AG04450 (cell line): Measurements from ENCODE around the gene GAS2. TPM values are rescaled to one million over a fixed set of nuclear protein-coding genes. Genes with fewer than 3 reads are reported as not detected.

Experiments used
- CTCF ChIA-PET: fragments of 300-600, 350-600 bp; formaldehyde crosslinking; extraction: SDS; loops from one replicate; lab custom pipeline; 2022; ENCODE audit warnings: antibody characterized with exemption, inconsistent platforms; lab: Charles Lee
- POLR2A ChIA-PET: fragments of 350-600 bp; formaldehyde crosslinking; extraction: SDS; loops from one replicate; lab custom pipeline; 2021; ENCODE audit warnings: antibody characterized with exemption, inconsistent platforms; lab: Yijun Ruan, JAX
- DNase-seq: peaks from one replicate; pipeline ENCODE4 v3.0.0-alpha.2; 2011; ENCODE audit warnings: low read depth, low spot score
- H3K27ac ChIP-seq: one replicate; pipeline ENCODE4 v1.5.1; 2012; ENCODE audit warnings: low read depth, low read length, control low read depth
- H3K27me3 ChIP-seq: one replicate; pipeline ENCODE4 v1.6.0; 2012; ENCODE audit warnings: low read length; ENCODE audit not compliant: control insufficient read depth, insufficient read depth
- H3K4me3 ChIP-seq: 2 replicates; pipeline ENCODE4 v1.5.1; 2011; ENCODE audit warnings: mild to moderate bottlenecking, low read depth, low read length, control low read depth
- H3K9me3 ChIP-seq: 2 replicates; pipeline ENCODE4 v1.5.1; 2012; ENCODE audit warnings: low read length; ENCODE audit not compliant: control insufficient read depth, insufficient read depth
- polyA plus RNA-seq: library from polyadenylated mRNA; depleted of rRNA; stranded (reverse); fragments of >200 nt; gene quantifications from 2 replicates; pipeline ENCODE4 v1.2.3, GENCODE V29; 2011
- TF ChIP-seq, protein P1 (sequence below): IDR thresholded peaks from 2 replicates; pipeline ENCODE4 v1.5.1; 2011; ENCODE audit warnings: low read depth, low read length, control low read depth, inconsistent platforms

Gene GAS2
- polyA plus RNA-seq, 1 experiment: 0.67 TPM

DNA sequence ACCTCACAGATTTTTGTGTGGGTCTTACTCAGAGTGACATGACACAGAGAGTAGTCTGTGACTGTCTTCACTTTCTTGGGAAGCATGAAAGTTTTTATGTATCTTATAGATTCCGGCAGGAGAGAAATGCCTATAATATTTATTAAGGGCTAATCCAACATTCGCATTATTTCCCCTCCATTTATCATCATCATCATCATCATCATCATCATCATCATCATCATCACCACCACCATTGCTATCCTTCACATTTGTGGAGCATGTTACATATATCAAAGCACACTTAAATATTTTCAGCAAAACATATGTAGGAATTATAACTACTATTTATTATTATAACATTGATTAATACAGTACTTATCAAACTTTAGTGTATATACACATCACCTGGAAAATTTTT, 66.2 kb downstream of the GAS2 start:
- no peak for DNase-seq
- Histone ChIP-seq H3K27ac (no peak overlapping the region), H3K4me3 (no peak overlapping the region), H3K27me3 (no peaks in the 10 kb centered on the region), H3K9me3 (no peaks in the 10 kb centered on the region)
- ChIA-PET POLR2A (no interaction called here), CTCF (no interaction called here)
- TF ChIP-seq, protein P1, sequence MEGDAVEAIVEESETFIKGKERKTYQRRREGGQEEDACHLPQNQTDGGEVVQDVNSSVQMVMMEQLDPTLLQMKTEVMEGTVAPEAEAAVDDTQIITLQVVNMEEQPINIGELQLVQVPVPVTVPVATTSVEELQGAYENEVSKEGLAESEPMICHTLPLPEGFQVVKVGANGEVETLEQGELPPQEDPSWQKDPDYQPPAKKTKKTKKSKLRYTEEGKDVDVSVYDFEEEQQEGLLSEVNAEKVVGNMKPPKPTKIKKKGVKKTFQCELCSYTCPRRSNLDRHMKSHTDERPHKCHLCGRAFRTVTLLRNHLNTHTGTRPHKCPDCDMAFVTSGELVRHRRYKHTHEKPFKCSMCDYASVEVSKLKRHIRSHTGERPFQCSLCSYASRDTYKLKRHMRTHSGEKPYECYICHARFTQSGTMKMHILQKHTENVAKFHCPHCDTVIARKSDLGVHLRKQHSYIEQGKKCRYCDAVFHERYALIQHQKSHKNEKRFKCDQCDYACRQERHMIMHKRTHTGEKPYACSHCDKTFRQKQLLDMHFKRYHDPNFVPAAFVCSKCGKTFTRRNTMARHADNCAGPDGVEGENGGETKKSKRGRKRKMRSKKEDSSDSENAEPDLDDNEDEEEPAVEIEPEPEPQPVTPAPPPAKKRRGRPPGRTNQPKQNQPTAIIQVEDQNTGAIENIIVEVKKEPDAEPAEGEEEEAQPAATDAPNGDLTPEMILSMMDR: no peak

DNA sequence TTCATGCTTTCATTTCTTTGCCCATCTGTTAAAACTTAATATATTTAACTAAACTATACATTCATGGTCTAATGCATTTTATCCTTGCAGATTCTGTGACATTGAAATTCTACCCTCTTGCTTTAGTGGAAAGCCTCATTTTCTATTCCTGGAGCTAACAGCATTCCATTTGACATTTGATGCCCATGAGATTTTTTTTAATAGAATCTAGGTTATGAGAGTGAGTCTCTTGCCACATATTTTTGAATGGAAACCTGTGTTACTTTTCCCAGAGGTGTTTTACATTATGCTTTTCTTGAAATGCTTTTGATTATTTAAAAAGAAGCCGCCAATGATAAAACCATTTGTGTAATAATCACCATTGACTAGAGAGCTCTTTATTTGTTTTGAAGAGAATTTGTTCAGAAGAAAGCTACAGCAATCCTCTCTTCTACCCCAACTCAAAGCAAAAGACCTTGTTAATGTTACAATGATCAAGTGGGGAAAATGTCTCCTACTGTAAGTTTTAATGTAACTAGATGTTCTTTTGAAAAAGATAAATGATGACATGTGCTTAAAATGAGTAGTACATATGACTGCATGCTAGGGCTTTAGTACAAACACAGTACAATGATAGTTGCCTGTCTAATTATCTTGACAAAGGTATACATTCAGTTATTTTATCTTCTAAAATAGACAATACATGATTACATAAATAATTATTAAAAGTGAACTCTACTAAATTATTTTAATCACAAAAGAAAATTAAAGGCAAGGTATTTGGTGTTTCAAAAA, 67.3 kb downstream of the GAS2 start:
- Histone ChIP-seq H3K4me3 (no peak overlapping the region), H3K27ac (no peak overlapping the region), H3K27me3 (no peaks in the 10 kb centered on the region), H3K9me3 (no peaks in the 10 kb centered on the region)
- CTCF ChIA-PET: no interaction called here
- POLR2A ChIA-PET: no interaction called here
- no peak for DNase-seq
- TF ChIP-seq, protein P1: no peak

DNA sequence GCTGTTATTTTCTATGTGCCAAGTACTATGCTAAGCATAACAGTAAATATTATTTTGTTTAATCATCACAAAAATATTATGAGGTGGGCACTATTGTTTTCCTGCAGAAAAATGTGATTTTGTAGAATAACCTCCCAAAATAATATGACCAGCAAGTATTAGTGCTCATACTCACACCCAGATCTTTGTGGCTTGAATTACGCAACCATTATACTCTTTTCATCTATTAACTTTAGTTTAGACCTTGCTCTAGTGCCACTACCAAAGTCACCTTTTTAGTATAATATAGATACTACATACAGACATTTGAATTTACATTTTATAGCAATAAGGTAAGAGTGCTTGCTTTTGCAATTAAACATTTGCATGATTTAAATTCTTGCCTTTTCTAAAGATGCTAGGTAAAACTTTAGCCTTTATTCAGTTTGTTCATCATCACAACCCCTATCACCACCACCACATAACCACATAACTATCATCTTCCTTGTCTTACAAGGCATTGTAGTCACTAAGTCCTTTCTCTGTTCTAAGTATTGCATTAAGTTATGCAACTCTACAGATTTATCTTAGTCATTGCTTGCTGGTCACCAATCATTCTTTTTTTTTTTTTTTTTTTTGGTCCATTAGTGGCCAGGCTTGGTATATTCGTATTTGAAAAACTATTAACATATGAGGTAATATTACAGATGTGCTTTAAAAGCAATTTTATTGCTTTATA, 68.4 kb downstream of the GAS2 start:
- DNase-seq: no peak
- TF ChIP-seq, protein P1: no peak
- no peak overlapping the region for H3K4me3 ChIP-seq

DNA sequence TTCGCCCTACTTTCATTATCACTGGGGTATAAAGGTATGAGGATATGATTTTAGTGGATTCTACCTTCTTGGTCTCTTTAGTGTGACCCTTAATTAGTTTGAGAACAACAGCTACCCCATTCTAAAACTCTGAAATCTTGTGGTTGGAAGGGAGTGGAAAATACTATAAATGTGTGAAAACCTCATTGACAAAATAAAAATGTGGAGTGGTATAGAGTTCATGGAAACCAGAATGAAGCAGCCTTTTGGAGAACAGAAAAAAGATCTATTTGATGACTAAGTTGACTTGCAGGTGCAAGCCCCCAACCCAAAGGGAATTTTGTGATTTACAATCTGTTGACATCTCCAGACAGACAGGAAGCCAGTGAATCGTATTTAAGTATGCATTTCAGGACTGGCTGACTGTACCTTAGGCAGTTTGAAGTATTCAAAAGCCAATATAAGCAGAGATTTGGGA, 75.8 kb downstream of the GAS2 start:
- Histone ChIP-seq H3K4me3 (no peak overlapping the region), H3K9me3 (no peaks in the 10 kb centered on the region), H3K27me3 (no peaks in the 10 kb centered on the region), H3K27ac (no peak overlapping the region)
- TF ChIP-seq, protein P1: no peak
- no peak for DNase-seq
- ChIA-PET CTCF (no interaction called here), POLR2A (no interaction called here)

More for the DNA sequence above, 68.4 kb downstream of the GAS2 start:
- POLR2A ChIA-PET: no interaction called here
- CTCF ChIA-PET: no interaction called here
- Histone ChIP-seq H3K9me3 (no peaks in the 10 kb centered on the region), H3K27me3 (no peaks in the 10 kb centered on the region), H3K27ac (no peak overlapping the region)

DNA sequence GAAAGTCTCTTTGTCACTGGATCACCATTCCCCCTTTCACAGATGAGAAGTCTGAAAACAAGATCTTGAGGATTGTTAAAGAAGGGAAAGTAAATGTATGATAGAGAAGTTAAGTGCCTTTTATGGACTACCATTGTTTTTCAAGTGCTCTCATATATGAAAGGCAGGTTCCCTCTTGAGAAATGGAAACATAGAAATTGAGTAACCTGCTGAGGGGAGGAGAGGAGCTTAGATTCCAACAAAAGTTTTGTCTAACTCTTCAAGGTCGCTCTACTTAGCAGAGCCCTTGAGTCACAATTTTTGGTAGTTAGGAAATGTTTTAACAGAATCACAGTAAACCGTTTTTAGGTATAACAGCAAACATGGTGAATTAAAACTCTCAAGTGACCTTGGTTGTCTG, 83.1 kb downstream of the GAS2 start:
- DNase-seq: no peak
- TF ChIP-seq, protein P1: no peak
- H3K4me3 ChIP-seq: no peak overlapping the region
- ChIA-PET POLR2A (no interaction called here), CTCF (interaction anchor here (1.0 kb wide), 1 partner anchor 38 kb away, joined by 3 read pairs; no protein-coding TSS in a partner anchor)
- H3K27ac ChIP-seq: no peak overlapping the region
- no peaks in the 10 kb centered on the region for H3K27me3 ChIP-seq
- H3K9me3 ChIP-seq: no peaks in the 10 kb centered on the region
